Skeletal muscle satellite cell (primary cell): ENCODE results near the gene ANXA6.

Source experiments
- H3K27me3 ChIP-seq: 2 replicates; pipeline ENCODE4 v1.7.0; 2013; ENCODE audit warnings: low read length; ENCODE audit not compliant: control insufficient read depth, insufficient read depth
- H3K36me3 ChIP-seq: 2 replicates; pipeline ENCODE4 v1.7.0; 2013; ENCODE audit warnings: mild to moderate bottlenecking, control low read depth, low read length; ENCODE audit not compliant: insufficient read depth
- H3K4me1 ChIP-seq: 2 replicates; pipeline ENCODE4 v1.7.0; 2013; ENCODE audit warnings: low read length; ENCODE audit not compliant: control insufficient read depth, insufficient read depth
- H3K4me2 ChIP-seq: 2 replicates; pipeline ENCODE4 v1.7.0; 2013; ENCODE audit warnings: mild to moderate bottlenecking, low read length
- H3K4me3 ChIP-seq: 2 replicates; pipeline ENCODE4 v1.7.0; 2013; ENCODE audit warnings: low read length
- H3K9ac ChIP-seq: 2 replicates; pipeline ENCODE4 v1.7.0; 2013; ENCODE audit warnings: mild to moderate bottlenecking, low read depth, low read length, moderate library complexity
- H3K9me3 ChIP-seq: replicated peaks from 2 replicates; pipeline ENCODE4 v1.7.0; 2013; ENCODE audit warnings: mild to moderate bottlenecking, control low read depth, low read length

Gene ANXA6

DNA sequence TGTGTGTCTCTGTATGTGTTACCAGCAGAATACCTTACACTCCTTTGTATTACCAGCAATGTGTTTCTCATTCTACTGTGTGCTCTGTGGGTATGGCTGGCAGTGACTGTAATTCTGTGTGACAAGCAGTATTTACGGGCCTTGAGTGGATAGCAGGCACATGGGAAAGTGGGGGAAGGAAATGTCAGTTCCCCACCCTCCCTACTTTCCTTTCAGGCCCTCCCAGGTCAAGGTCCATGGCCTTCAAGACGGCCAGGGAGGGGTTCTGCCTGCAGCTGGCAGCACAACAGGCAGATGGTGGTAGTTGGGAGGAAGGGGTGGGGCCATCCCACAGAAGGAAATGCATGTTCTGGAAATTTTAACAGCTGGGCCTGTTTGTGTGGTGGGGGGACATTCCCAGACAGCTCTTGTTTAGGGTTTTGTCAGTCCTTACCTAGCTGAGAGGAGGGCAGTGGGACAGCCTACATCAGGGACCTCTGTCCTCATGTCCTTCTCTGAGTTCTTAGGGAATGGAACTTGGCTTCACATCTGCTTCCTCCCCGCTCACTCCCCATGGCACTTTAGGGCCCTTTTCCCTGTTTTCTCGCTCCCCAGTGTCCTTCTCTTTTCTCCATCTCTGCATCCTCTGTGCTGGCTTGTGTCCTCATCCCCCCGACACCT, 62.1 kb downstream of the ANXA6 start:
- Histone ChIP-seq H3K4me3 (no peak overlapping the region), H3K9me3 (no peaks in the 10 kb centered on the region), H3K9ac (peak overlapping the region; percentile 77), H3K4me2 (peak overlapping the region; percentile 30), H3K4me1 (peaks cover 45% of the 10 kb centered on the region), H3K27me3 (no peaks in the 10 kb centered on the region), H3K36me3 (peaks cover 10% of the 10 kb centered on the region)

- H3K36me3 ChIP-seq: peaks cover 10% of the 10 kb centered on the region
- no peak overlapping the region for H3K4me3 ChIP-seq
- peak overlapping the region; percentile 77 for H3K9ac ChIP-seq
- no peak overlapping the region for H3K4me2 ChIP-seq
- H3K9me3 ChIP-seq: no peaks in the 10 kb centered on the region
- peaks cover 45% of the 10 kb centered on the region for H3K4me1 ChIP-seq
- H3K27me3 ChIP-seq: no peaks in the 10 kb centered on the region
These were observed 62.7 kb downstream of the ANXA6 start for GRCh38 chr5:151094852-151095245.

DNA sequence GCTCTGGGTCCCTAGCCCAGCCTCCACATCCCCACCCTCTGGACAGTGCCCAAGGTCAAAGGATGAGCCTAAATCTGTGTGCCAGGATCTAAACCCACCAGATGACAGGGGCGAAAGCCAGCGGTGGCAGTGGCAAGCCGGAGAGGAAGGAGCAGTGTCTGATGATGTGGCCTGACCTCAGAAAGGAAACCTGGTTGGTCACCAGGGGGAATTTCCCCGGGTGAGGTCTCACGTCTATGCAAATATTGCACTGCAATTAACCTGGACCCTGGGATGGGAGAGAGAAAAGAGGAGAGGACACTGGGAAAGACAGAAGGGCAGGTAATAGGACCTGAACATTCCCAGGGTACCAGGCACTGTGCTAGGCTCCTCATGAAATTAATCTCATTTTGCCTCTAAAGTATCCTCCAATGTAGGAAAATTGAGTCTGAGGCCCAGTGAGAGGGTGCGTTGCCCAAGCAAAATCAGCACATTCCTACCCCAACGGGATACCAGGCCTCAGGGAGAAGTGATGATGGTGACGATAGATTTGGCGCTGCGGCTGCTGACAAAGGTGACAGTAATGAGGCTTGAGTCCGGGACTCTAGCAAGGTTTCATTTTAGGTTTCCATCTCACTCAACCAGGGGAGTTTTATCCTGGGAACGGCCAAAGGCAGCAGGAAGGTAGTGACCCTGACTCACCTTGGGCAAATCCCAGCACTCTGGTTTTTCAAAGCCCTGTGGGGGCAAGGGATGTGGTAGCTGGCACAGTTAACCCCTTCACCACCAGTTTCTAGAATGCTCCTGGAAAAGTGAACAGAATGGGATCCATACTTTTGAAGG, 63.3 kb downstream of the ANXA6 start:
- peaks cover 45% of the 10 kb centered on the region for H3K4me1 ChIP-seq
- H3K9ac ChIP-seq: peak overlapping the region; percentile 77
- peak overlapping the region; percentile 46 for H3K4me2 ChIP-seq
- H3K27me3 ChIP-seq: no peaks in the 10 kb centered on the region
- H3K4me3 ChIP-seq: peak overlapping the region; percentile 10
- H3K36me3 ChIP-seq: peaks cover 5% of the 10 kb centered on the region
- no peaks in the 10 kb centered on the region for H3K9me3 ChIP-seq

DNA sequence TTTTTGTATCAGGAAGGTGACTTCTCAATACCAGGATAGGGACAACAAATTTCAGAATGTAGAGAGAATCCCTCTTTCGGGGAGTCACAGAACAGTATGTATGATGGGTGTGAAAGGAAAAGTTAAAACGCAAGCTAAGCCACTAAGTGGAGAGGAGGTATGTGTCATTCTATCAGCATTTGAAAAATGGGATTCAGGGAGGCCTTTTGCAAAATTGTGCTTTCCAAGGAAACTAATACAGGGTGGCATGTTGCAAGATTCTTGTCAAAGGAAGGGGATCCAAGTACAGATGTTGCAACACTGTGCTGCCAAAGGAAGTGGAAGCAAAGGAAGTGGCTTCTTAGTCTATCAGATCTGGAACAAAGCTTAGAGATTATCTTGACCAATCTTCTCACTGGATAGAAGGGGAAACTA, 64.1 kb downstream of the ANXA6 start:
- no peaks in the 10 kb centered on the region for H3K27me3 ChIP-seq
- peaks cover 45% of the 10 kb centered on the region for H3K4me1 ChIP-seq
- H3K4me2 ChIP-seq: peak overlapping the region; percentile 57
- H3K4me3 ChIP-seq: no peak overlapping the region
- peak overlapping the region; percentile 77 for H3K9ac ChIP-seq
- no peaks in the 10 kb centered on the region for H3K9me3 ChIP-seq
- no peaks in the 10 kb centered on the region for H3K36me3 ChIP-seq

DNA sequence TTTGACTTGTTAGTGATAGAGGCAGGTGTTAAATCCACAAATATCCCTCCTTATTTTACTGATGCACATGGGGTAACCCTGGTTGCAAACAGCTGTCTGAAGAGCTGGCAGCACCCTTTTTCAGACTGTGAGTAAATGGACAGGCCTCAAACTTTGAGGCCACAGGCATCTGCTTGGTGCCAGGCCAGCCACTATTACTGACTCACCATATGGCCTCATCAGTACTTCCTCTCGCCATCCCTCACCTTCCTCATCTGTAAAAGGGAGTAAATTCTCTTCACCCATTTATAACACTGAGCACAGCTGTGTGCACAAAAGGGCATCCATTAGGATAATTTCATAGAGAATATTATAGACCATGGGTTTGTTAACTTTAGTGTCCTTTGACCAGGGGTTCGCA, 64.8 kb downstream of the ANXA6 start:
- Histone ChIP-seq H3K4me2 (peak overlapping the region; percentile 57), H3K9me3 (no peaks in the 10 kb centered on the region), H3K4me1 (peaks cover 45% of the 10 kb centered on the region), H3K36me3 (no peaks in the 10 kb centered on the region), H3K27me3 (no peaks in the 10 kb centered on the region), H3K9ac (peak overlapping the region; percentile 64), H3K4me3 (no peak overlapping the region)

DNA sequence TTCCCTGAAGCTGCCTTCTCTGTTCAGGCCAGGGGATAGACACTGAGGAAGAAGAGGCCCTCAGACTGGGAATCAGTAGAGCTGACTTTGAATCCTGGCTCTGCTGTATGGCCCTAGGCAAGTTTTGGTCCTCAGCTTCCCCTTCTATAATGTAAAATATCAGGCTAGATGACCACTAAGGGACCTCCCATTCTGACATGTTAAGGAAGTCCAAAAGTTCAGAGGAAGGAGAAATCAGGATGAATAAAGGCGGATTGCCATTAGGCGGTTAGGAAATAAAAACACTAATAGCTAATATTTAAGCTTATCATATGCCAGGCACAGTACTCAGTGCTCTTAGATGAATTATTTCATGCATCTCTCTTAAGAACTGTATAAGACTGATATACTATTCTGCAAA, 67.9 kb downstream of the ANXA6 start:
- no peak overlapping the region for H3K9ac ChIP-seq
- no peaks in the 10 kb centered on the region for H3K27me3 ChIP-seq
- H3K4me1 ChIP-seq: peaks cover 57% of the 10 kb centered on the region
- H3K4me2 ChIP-seq: no peak overlapping the region
- H3K36me3 ChIP-seq: no peaks in the 10 kb centered on the region
- no peaks in the 10 kb centered on the region for H3K9me3 ChIP-seq
- H3K4me3 ChIP-seq: no peak overlapping the region

- Histone ChIP-seq H3K4me1 (peaks cover 54% of the 10 kb centered on the region), H3K9ac (no peak overlapping the region), H3K4me3 (no peak overlapping the region), H3K36me3 (no peaks in the 10 kb centered on the region), H3K9me3 (no peaks in the 10 kb centered on the region), H3K27me3 (no peaks in the 10 kb centered on the region), H3K4me2 (no peak overlapping the region)
These were observed 68.6 kb downstream of the ANXA6 start for GRCh38 chr5:151088986-151089385.

DNA sequence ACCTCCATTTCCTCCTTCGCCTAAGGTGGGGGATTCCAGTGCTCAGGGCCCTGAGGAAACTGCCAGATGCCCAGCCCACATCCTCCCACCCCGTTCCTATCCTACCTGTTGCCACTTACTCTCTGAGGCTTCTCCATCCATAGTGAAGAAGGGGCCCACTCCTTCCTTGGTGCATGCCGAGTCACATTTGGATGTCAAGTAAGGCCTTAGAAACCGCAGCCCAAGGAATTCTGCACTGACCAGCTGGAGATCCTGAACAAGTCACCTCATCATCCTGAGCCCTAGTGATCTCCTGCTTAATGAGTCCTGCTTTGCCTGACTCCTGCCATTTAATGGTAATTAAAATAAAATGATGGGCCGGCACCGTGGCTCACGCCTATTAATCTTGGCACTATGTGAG, 70.1 kb downstream of the ANXA6 start:
- H3K36me3 ChIP-seq: no peaks in the 10 kb centered on the region
- peak overlapping the region; percentile 47 for H3K4me3 ChIP-seq
- H3K4me1 ChIP-seq: peaks cover 57% of the 10 kb centered on the region
- no peaks in the 10 kb centered on the region for H3K27me3 ChIP-seq
- peak overlapping the region; percentile 70 for H3K4me2 ChIP-seq
- H3K9ac ChIP-seq: peak overlapping the region; percentile 64
- H3K9me3 ChIP-seq: no peaks in the 10 kb centered on the region

DNA sequence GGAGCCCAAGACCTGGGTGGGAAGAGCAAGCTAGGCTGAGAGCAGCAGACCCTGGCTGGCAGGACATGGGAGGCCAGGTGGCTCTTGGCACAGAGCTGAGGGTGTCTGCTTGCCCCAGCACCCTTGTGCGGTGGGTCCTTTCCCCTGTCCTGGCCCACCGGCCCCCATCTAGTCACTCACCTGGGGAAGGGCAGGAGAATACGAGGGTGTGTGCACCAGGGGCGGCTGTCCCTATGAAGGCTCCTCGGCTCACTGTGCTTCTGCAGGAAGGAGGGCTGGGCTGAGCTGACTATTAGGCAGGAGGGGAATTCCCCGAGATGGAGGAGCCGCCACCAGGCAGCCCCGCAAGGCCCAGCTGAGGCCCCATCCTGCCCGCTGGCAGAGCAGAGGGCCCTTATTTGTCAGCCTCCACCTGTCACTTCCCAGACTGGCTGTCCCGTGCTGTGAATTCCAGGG, 70.6 kb downstream of the ANXA6 start:
- H3K4me1 ChIP-seq: peaks cover 59% of the 10 kb centered on the region
- peak overlapping the region; percentile 70 for H3K4me2 ChIP-seq
- H3K36me3 ChIP-seq: no peaks in the 10 kb centered on the region
- no peaks in the 10 kb centered on the region for H3K9me3 ChIP-seq
- peak overlapping the region; percentile 64 for H3K9ac ChIP-seq
- no peaks in the 10 kb centered on the region for H3K27me3 ChIP-seq
- peak overlapping the region; percentile 47 for H3K4me3 ChIP-seq

DNA sequence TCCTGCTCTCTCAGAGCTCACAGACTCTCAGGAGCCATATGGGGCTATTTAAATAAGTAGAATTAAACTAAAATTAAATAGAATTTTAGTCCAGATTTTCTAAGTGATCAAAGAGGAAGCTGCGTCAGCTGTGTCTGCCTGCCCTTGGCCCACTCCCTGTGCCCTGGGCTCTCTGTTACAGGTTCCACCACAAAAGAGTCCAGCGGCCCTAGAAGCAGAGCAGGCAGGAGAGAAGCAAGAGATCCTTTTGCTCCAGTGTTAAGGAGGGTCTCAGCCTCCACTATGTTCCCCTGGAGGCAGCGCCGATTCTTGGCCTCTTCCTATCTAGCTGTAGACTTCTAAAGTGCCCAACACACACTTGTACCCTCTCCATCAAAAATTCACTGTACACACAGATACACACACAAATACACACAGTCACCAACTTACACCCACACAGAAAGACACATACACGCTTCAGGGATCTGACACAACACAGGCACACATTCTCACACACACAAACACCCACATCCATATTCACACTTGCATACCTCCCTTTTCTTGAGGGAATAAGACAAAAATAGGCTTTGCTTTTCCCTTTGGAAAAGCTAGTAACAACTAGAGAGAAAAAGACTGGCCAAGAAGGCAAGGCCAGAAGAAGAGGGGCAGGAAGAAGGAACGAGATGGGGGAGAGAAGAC, 71.2 kb downstream of the ANXA6 start:
- H3K4me2 ChIP-seq: peak overlapping the region; percentile 70
- H3K4me1 ChIP-seq: peaks cover 59% of the 10 kb centered on the region
- peak overlapping the region; percentile 64 for H3K9ac ChIP-seq
- peak overlapping the region; percentile 47 for H3K4me3 ChIP-seq
- H3K9me3 ChIP-seq: no peaks in the 10 kb centered on the region
- no peaks in the 10 kb centered on the region for H3K27me3 ChIP-seq
- no peaks in the 10 kb centered on the region for H3K36me3 ChIP-seq

DNA sequence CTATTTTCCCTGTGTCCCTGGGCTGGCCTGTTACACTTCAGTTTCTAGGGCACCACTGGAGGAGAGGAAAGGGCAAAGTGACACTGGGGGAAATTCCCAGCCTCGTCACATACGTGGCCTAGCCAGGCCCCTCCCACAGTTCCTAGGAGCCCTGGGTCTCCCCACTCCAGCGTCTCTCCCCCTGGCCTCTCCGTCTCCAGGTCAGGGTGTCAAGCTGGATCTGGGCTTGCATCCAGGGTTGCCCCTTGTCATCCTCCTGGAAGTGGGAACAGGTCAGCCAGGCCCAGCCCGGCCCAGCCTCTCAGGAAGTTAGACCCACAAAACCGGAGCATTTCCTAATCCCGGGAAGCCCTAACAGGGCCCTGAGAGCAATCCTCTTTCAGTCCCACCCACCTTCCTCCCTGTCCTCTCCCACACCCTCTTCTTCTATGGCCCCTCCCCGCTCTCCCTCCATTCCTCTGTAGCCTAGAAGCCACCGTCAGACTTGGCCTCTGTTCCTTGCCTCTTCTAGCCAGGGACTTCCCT, 72.0 kb downstream of the ANXA6 start:
- peak overlapping the region; percentile 64 for H3K9ac ChIP-seq

More for the DNA sequence above, 72.0 kb downstream of the ANXA6 start:
- H3K36me3 ChIP-seq: no peaks in the 10 kb centered on the region
- peak overlapping the region; percentile 27 for H3K4me2 ChIP-seq
- peaks cover 60% of the 10 kb centered on the region for H3K4me1 ChIP-seq
- peak overlapping the region; percentile 24 for H3K4me3 ChIP-seq
- no peaks in the 10 kb centered on the region for H3K9me3 ChIP-seq
- no peaks in the 10 kb centered on the region for H3K27me3 ChIP-seq
